VCaP (cell line): ENCODE data around the gene ELL2.
"Not testable (repeated sequence)": the region's sequence is repeated elsewhere in the genome, so short reads cannot be mapped to it uniquely, and the experiment has no call there.

Experiments
- H3K27ac ChIP-seq: fragments of 450-650 bp; 2 replicates; pipeline ENCODE4 v1.5.1; 2017
- CTCF ChIP-seq: fragments of 450-650 bp; conservative IDR thresholded peaks from 2 replicates; pipeline ENCODE4 v1.5.1; 2017; ENCODE audit warnings: mild to moderate bottlenecking, moderate library complexity

The ELL2 gene

GRCh38 chr5:95839658-95840057, 122.0 kb downstream of the ELL2 start:
- no peak overlapping the region for H3K27ac ChIP-seq
- TF ChIP-seq CTCF = no peak

GRCh38 chr5:95838556-95838955, 123.1 kb downstream of the ELL2 start:
- H3K27ac ChIP-seq = no peak overlapping the region
- TF ChIP-seq CTCF = no peak

GRCh38 chr5:95838001-95838520, 123.6 kb downstream of the ELL2 start:
- TF ChIP-seq CTCF = no peak
- H3K27ac ChIP-seq = no peak overlapping the region

GRCh38 chr5:95837492-95837891, 124.2 kb downstream of the ELL2 start:
- no peak overlapping the region for H3K27ac ChIP-seq
- no peak for TF ChIP-seq CTCF

GRCh38 chr5:95836971-95837370, 124.7 kb downstream of the ELL2 start:
- not testable (repeated sequence) for H3K27ac ChIP-seq

GRCh38 chr5:95836544-95836943, 125.1 kb downstream of the ELL2 start:
- no peak overlapping the region for H3K27ac ChIP-seq
- no peak for TF ChIP-seq CTCF

GRCh38 chr5:95835682-95836385, 125.8 kb downstream of the ELL2 start:
- TF ChIP-seq CTCF = no peak
- no peak overlapping the region for H3K27ac ChIP-seq
